Stimulated activated CD8-positive, alpha-beta memory T cell treated with anti-CD3 and anti-CD28 coated beads, Interleukin-7, amount 100 ng/mL, for 4 hours (primary cell): Measurements from ENCODE around the gene NRCAM.
"Not testable (repeated sequence)": the region's sequence is repeated elsewhere in the genome, so short reads cannot be mapped to it uniquely, and the experiment has no call there.

Experiments
- DNase-seq, 2 donors: peaks; one replicate each; pipeline ENCODE4 v3.0.0-alpha.2; 2020; ENCODE audit warnings: low read depth in 2 of 2

The NRCAM gene

GRCh38 chr7:108340856-108341411 lies 115.3 kb downstream of the NRCAM start:
- DNase-seq, result no peak

- DNase-seq, result not testable (repeated sequence)
Measured at GRCh38 chr7:108340406-108340805, 115.8 kb downstream of the NRCAM start.

- DNase-seq, result no peak
Measured at GRCh38 chr7:108335269-108335918, 120.8 kb downstream of the NRCAM start.

GRCh38 chr7:108332937-108333336 lies 123.3 kb downstream of the NRCAM start:
- DNase-seq, result no peak

- DNase-seq, result no peak
Measured at GRCh38 chr7:108331971-108332370, 124.3 kb downstream of the NRCAM start.

- DNase-seq, result no peak
Measured at GRCh38 chr7:108330227-108330626, 126.0 kb downstream of the NRCAM start.

GRCh38 chr7:108329514-108329913 lies 126.7 kb downstream of the NRCAM start:
- DNase-seq, result no peak

- no peak for DNase-seq
Measured at GRCh38 chr7:108328174-108328651, 128.0 kb downstream of the NRCAM start.

GRCh38 chr7:108327353-108327752 lies 128.9 kb downstream of the NRCAM start:
- DNase-seq, result no peak

- no peak for DNase-seq
Measured at GRCh38 chr7:108326938-108327337, 129.3 kb downstream of the NRCAM start.

- no peak for DNase-seq
Measured at GRCh38 chr7:108324053-108325038, 131.9 kb downstream of the NRCAM start.

GRCh38 chr7:108322925-108323832 lies 133.1 kb downstream of the NRCAM start:
- no peak for DNase-seq

- no peak for DNase-seq
Measured at GRCh38 chr7:108322046-108322445, 134.2 kb downstream of the NRCAM start.

GRCh38 chr7:108321359-108321758 lies 134.9 kb downstream of the NRCAM start:
- no peak for DNase-seq

GRCh38 chr7:108316708-108317107 lies 139.5 kb downstream of the NRCAM start:
- no peak for DNase-seq

- DNase-seq, result no peak
Measured at GRCh38 chr7:108314551-108314950, 141.7 kb downstream of the NRCAM start.

GRCh38 chr7:108314049-108314448 lies 142.2 kb downstream of the NRCAM start:
- DNase-seq, result no peak

- DNase-seq, result no peak
Measured at GRCh38 chr7:108313086-108313485, 143.2 kb downstream of the NRCAM start.

- no peak for DNase-seq
Measured at GRCh38 chr7:108311446-108312168, 144.6 kb downstream of the NRCAM start.

- no peak for DNase-seq
Measured at GRCh38 chr7:108310351-108310750, 145.9 kb downstream of the NRCAM start.

GRCh38 chr7:108308903-108309302 lies 147.3 kb downstream of the NRCAM start:
- DNase-seq, result no peak
